Activated CD4-positive, alpha-beta T cell treated with anti-CD3 and anti-CD28 coated beads, Interleukin-2, amount 50 U/mL, for 48 hours (primary cell): ENCODE measurements around the gene ZNF438.

Source experiments
- DNase-seq, 2 experiments: peaks; one replicate each; pipeline ENCODE4 v3.0.0-alpha.2; 2020

The ZNF438 gene

DNA sequence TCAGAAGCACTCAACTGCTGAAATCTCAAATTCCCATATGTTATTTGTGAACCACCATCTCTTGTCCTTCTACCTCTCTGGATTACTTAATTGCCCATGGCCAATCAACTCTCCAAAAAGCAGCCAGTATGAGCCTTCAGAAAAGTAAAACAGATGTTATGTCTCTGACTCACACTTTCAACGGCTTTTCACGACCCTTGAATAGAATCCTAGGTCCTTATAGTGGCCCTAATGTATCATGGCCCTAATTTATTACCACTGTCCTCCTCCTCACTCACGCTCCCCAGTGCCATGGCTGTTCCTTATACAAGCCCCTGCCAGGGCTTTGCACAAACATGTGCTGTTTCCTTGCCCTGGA, 20.0 kb downstream of the ZNF438 start:
- no peak for DNase-seq

DNA sequence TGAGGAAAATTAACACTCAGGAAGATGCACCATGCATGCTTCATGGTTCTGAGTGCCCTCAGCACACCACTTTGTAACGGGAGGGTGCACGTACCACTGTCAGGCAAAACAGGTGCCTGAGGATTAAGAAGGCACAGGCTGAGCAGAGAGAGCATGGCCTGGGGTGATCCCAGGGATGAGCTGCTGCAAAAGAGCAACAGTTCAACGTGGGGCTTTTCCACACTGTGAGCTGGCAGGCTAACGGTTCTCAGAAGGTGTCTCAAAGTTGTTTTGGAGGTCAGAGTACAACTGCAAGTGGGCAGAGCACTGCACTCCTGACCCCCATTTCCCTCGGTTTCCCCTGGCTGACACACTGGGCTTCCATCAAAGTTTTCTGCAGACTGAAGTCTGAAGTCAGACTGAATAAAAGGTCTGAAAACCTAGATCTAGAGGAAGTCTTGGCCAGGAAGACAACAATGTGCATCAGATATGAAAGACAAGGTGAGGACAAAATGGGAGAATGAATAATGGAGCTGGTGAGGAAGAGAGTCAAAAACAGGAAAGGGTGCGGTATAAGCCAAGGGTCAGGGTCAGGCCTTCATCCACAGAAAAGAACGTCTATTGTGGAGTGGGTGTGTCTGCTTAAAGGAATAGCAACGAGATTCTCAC, 20.5 kb downstream of the ZNF438 start:
- no peak for DNase-seq

DNA sequence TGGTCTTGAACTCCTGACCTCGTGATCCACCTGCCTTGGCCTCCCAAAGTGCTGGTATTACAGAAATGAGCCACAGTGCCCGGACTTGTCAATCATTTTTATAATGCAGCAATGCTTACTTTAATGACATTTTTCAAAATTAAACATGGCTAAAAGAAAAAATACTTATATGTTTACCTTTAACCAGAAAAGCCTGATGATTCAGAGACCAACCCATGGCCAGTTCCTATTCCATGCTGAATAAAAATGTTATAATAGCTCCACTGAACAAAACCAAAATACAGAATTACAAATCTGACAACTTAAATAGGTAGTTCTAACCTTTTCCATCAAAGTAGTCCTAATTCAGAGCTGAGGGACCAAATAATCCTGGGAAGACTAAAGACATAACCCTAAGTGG, 21.6 kb downstream of the ZNF438 start:
- no peak for DNase-seq

DNA sequence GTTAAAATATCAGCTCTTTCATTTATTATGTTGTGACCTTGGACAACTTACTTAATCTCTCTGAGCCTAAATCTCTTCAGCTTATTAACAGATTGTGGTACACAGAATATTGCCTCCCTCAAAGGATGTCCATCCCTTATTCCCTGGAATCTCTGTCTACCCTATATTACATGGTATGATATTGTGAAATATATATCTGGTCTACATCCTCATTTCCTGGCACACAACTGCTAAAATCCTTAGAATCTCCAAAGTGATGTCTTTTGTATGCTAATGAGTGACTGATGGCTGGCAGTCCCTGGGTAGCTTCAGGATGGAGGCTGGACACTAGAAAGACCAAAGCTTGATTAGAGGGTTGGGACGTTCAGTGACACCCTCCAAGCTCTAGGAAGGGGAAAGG, 25.8 kb downstream of the ZNF438 start:
- DNase-seq: no peak

DNA sequence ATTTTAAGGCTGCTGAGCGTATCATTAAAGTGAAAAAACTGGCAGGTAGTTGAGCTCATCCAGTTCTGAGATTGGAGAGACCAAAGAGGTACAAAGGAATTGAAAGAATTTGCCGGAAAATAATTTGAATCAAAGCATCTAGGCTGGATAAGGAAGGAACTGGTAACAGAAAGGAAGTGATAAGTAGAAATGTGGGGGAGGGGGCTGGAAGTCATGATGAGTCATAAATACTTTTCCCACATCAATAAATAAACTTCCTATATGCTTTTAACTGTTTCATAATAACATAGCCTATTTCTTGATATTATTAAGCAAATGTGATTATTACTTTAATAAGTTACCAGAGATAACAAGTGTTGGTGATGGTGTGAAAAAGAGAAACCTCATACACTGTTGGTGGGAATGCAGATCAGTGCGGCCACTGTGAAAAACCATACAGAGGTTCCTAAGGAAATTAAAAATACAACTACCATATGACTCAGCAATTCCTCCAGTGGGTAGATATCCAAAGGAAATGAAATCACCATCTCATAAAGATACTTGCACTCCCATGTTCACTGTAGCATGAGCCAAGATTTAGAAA, 27.0 kb downstream of the ZNF438 start:
- no peak for DNase-seq

DNA sequence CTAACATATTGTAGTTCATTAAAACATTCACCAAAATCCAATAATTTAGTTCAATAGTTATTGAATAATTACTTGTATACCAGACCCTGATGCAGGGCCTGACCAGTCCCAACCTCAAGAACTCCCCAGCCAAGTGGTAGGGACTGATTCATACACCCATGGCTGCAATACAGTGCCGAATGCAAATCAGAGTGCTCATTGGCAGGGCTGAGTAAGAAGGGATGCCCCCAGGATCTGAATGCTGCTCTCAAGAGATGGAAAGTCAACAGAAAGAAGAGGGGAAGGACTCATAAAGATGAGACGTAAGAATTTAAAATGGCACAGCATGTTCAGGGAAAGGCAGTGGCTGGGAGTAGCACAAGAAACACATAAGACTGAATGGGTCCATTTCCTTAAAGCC, 29.9 kb downstream of the ZNF438 start:
- no peak for DNase-seq

DNA sequence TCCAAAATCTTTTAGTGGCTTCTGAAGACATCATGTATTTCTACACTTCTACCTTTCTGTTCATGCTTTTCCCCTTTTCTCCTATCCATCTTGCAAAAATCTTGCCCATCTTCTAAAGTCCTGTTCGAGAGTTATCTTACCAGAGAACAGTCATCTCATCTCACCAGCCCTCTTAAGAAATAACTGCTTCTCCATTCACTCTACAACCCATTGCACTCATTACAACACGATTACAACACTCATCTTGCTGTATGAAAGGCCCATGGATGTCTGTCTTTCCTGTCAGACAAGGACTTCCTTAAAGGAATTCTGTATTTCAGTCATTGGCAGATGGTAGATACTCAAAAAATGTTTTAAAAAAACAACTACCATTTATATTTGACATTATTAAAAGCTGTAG, 30.8 kb downstream of the ZNF438 start:
- DNase-seq: no peak

DNA sequence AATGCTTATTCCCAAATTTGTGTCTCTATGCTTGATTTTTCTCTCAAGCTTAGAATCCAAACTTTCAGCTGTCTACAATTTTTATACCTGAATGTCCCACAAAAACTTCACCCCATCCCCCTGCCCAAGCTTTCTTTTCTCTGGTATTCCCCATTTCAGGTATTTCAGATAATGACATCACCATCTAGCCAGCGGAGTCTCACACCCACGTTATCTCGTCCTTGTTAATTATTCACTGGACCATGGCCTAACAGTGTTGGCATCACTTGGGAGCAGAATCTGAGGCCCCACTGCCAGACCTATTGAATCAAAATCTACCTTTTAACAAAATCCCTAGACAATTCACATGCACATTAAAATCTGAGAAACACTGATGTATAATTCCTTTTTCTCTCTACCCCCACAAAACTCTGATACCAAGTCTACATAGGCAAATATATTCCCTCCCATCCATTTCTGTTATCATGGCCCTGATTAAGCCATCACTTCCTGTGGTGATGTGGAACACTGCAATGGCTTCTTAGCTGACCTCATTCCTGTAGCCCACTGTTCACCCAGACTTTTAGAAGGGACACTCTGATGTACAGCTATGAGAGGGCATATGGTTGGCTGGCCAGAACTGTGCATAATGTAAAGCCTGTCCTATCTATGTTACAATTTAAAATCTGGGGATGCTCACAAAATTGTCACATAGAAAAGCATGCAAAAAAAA, 31.4 kb downstream of the ZNF438 start:
- DNase-seq: no peak

DNA sequence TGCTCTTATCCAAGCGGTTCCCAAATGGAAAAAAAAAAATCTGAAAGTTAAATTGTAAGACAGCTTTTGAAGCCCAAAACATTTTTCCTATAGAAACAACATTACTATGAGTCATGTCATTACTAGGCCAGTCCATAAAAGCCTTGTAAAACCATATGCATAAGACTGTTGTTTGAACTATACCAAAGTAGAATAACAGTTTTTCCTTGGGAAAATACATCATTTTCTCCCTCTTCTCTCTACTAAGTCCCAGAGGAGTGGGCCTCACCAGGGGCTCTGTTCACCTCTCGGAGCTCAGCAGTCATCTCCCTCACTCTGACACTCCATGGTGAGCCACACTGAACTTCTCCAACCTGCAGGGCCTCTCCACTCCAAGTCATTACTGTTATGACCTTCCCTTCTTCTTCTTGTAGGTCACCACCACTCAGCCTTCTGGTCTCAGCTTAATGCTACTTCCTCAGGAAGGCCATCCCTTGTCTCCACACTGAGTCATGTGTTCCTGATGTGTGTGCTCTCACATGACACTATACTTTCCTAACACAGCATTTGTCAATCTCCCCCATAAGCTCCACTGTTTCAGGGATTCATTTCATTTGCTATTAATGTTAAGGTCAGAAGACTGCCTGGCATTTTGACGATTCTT, 32.5 kb downstream of the ZNF438 start:
- peak; percentile 5 to 18 for DNase-seq

DNA sequence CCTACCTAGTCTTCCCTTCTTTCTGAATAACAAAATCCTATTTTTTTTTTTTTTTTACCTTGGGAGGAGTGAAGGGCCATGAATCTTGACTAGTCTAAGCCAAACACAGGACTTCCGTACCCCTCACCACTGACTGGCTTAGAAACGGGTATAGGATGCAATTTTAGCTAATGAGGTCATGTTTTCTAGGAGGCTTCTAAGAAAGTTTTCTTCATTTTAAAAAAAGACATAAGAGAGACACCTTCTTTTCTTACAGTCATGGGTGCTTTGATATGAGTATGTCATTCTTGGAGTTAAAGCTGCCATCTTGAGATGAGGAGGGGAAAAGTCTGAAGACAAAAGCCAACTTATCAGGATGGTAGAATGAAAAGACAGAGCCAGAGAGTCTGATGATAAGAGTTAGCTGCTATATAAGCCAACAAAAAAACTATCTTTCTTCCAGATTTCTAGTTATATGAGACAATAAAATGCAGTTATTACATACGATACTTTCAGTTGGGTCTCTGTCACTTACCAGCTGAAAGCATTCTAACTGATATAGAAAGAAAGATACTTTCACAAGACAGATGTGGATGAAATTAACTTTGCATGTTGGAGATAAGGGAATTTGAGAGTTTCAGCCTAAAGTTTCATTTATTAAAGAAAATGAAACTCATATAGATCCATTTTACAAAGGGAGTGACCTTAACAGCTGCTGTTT, 34.0 kb downstream of the ZNF438 start:
- DNase-seq: no peak

DNA sequence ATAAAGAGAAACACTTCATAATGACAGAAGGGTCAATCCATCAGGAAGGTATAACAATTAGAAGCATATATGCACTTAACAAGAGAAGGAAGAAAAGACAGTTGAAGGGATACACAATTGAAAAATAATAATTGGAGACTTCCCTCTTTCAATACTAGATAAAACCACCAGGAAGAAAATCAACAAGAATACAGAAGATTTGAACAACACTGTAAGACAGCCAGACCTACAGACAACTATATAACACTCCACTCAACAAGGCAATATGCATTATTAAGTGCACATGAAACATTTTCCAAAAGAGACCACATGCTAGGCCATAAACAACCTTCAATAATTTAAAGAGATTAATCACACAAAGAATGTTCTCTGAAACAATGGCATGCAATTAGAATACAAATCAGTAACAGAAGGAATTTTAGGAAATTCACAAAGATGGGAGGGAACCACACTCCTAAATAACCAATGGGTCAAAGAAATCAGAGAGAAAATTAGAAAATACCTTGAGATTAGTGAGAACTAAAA, 35.1 kb downstream of the ZNF438 start:
- no peak for DNase-seq

DNA sequence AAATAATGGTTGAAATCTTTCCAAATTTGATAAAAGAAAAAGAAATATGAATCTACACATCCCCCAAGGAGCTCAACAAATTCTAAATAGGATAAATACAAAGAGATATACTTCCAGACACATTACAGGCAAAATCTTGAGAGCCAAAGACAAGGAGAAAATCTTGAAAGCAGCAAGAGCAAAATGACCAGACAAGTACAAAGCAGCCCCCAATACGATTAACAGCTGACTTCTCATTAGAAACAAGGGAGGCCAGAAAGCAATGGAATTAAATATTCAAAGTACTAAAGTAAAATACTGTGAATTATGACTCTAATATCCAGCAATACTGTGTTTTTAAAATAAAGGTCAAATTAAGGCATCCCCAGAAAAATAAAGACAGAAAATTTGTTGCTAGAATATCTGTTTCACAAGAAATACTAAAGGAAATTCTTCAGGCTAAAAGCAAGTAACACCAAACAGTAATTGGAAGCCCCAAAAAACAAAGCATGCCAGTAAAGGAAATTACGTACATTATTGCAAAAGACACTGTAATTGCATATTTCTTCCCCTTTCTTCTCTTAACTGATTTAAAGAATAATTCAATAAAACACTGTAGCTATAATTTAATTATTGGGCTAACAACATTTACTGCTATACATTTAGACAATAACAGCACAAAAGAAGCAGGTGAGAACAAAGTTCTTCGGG, 36.4 kb downstream of the ZNF438 start:
- no peak for DNase-seq

DNA sequence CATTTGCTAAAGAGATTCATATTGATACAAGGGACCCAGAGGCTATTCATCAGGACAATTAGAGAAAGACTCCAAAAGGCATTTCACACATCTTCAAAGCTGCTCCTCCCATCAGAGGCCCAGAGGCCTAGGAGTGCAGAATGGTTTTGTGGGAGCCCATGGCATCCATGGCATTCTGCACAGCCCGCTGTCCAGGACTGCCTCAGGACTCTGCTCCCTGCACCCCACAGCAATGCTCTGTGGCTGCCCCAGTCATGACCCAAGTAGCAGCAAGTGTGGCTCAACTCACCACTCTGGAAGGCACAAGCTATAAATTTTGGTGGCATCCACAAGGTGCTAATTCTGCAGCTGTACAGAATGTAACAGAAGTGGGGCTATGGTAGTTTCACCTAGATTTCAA, 38.5 kb downstream of the ZNF438 start:
- DNase-seq: no peak

DNA sequence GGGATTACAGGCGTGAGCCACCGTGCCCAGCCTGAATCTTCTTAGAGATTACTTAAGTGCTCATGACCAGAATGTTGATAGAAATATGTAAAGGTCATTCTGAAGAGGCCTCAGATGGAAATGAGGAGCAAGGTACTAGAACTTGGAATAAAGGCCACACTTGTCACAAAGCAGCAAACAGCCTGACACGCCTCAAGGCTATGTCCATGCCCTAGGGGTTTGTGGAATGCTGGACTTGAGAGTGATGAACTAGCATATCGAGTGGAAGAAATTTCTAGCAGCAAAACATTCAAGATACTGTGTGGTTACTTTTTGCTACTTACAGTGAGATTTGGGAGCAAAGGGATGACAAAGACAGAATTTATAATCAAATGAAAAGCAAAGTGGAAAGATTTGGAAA, 39.0 kb downstream of the ZNF438 start:
- DNase-seq: no peak

DNA sequence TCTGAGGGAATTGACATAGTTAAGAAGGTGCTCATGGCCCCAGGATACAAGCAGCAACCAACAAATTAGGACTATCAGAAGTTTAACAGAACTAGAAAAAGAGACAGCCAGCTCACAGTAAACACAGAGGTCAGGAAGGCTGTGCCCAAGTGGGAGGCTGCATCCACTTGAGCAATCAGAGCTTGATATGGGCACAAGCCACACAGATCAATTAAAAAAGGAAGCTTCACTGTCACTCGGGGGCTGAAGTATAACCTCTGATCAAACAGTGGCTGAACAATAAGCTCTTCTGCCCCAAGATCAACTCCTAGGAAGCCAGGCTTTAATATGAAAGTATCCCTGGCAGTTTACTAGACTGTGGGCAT, 40.0 kb downstream of the ZNF438 start:
- no peak for DNase-seq

DNA sequence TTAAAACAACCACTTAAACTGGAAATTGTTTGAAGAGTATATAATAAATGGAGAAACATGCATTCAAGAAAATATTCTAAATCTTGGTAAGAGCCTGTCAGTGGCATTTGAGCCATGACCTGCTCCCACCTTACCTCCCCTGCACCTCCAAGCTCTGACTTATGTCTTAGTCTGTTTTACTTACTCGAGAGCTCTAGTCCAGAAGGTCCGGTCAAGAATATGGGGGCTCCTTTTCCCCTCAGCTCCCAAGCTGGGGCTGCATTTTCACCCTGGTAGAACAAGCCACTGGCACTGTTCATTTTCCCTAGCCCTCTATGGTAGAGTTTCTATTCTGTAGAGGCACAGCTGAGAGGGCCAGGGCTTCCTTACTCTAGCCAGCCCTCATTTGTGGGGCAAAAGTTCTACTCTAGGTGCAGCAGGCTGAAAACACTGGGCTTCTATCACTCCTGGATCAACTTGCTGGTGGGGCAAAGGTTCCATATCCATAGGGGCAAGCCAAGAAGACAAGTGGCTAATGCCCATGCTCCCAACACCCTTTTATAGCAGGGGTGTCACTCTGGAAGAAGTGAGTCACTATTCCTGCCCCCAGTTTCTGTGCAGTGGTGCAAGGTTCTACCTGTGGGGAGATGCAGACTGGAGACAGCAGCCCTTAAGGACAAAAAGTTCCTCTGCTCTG, 40.6 kb downstream of the ZNF438 start:
- no peak for DNase-seq

DNA sequence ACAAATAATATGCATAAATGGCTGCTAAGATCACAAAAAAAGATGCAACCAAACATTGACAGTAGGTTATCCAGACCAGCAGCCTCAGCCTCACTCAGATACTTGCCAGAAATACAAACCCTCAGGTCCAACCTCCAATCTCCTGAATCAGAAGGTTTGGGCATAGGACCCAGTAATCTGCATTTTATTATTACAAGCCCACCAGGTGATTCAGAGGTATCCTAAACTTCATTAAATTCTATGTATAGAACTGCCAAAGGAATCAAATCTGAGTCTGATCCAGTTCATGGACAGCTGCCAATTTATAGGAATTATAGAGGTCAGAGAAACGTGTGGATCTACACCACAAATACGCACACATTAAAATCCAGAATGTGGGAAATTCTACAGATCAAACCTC, 41.3 kb downstream of the ZNF438 start:
- no peak for DNase-seq

DNA sequence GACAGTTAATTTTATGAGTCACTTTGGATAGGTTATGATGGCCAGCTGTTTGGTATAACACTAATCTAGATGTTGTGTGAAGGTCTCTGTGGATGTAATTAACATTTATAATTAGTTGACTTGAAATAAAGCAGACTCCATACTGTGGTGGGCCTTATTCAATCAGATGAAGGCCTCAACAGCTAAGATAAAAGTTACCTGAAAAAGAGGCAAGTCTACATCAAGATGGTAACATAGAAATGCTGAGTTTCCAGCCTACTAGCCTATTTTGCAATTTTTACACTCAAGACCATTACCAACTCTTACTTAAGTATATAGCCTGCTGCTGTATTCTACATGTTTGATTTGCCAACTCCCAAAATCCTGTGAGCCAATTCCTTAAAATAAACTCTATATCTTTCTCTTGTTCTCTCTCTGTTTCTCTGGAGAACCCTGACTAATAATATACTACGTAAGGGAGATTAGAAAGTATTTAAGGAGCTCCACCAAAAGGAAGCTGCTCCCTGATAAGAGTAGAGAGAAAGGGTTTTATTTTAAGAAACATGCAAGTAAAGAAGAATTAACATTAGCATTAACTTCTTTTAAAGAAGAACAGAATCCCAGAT, 42.7 kb downstream of the ZNF438 start:
- no peak for DNase-seq

DNA sequence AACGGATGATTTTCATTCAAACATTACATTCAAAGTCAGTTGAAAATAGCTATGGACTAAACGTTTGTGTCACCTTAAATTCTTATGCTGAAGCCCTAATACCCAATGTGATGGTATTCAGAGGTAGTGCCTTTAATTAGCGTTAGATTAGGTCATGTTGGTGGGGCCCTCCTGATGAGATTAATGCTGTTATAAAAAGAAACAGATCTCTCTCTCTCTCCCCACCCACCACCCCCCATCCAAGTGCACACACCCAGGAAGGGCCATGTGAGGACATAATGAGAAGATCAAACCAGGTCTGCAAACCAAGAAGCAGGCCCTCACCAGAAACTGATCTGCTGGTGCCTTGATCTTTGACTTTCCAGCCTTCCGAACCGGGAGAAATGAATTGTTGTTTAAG, 44.2 kb downstream of the ZNF438 start:
- DNase-seq: no peak

DNA sequence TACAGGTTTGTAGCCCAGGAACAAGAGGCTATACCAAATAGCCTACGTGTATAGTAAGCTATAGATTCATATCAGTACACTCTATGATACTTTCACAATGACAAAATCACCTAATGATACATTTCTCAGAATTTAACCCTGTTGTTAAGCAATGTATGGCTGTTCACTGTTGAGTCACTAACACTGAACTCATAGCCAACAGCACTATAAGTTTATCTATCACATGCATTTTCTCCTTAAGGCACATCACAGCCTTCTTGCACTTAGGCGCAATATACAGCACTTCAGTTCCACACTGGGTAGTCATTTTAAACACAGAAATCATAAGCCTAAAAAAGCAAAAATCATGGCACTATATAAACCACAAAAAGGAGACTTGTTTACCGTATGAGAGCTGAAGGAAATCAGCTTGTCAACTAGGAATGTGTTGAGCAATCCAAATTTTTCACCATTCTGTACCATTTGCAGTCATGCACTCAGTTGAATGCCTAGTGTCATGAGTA, 45.6 kb downstream of the ZNF438 start:
- no peak for DNase-seq

DNA sequence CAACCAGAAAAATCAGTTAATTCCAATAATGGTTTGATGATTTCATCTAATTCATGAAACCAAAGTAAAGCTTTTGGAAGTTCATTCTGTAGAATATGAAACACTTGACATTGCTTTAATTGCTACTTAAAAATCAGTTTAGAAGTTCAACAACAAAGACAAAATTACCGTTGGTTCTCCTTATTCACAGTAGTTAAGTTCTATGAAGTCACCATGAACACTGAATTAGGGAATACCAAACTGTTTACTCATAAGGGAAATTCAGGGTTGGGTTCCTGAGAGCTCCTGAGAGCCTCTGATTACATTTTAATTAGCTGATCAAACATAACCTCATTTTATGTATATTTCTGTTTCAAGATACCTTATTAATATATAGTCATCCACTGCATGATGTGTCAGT, 46.2 kb downstream of the ZNF438 start:
- no peak for DNase-seq
